HG03108 (cell line): ENCODE measurements around the gene DOP1A.

ENCODE experiments used
- ATAC-seq: cut with Tn5 transposase; IDR thresholded peaks from one replicate; pipeline ENCODE4 v1.9.1; 2021; ENCODE audit warnings: moderate library complexity; ENCODE audit not compliant: unreplicated experiment

The DOP1A gene

GRCh38 chr6:83067448-83068439 lies at the start of gene DOP1A:
TSS of gene DOP1A (plus strand) at chr6:83067671. CDS start at chr6:83096978, 29,307 bp downstream.
- ATAC-seq: peak; percentile 84

- no peak for ATAC-seq
These were observed 47.7 kb upstream of the DOP1A start for GRCh38 chr6:83019741-83020140.

GRCh38 chr6:83031689-83032088 lies 35.8 kb upstream of the DOP1A start:
- no peak for ATAC-seq

- ATAC-seq: no peak
These were observed 29.2 kb upstream of the DOP1A start for GRCh38 chr6:83038246-83038645.

GRCh38 chr6:83042467-83043053 lies 24.9 kb upstream of the DOP1A start:
- no peak for ATAC-seq

- ATAC-seq: no peak
These were observed 23.2 kb upstream of the DOP1A start for GRCh38 chr6:83044091-83044768.

GRCh38 chr6:83047065-83047754 lies 20.3 kb upstream of the DOP1A start:
- no peak for ATAC-seq

- no peak for ATAC-seq
These were observed 15.9 kb upstream of the DOP1A start for GRCh38 chr6:83051377-83052172.

- no peak for ATAC-seq
These were observed 13.8 kb upstream of the DOP1A start for GRCh38 chr6:83053678-83054077.

GRCh38 chr6:83055366-83055964 lies 12.0 kb upstream of the DOP1A start:
- peak; percentile 53 for ATAC-seq

GRCh38 chr6:83057705-83058321 lies 9.7 kb upstream of the DOP1A start:
- peak; percentile 71 for ATAC-seq

- ATAC-seq: no peak
These were observed 6.3 kb upstream of the DOP1A start for GRCh38 chr6:83061190-83061589.

- no peak for ATAC-seq
These were observed 5.2 kb upstream of the DOP1A start for GRCh38 chr6:83062225-83062624.

- ATAC-seq: peak; percentile 57
These were observed 1.8 kb upstream of the DOP1A start, which contains the start of gene UBE3D for GRCh38 chr6:83065511-83066192. TSS of gene UBE3D (minus strand) at chr6:83065841. CDS start at chr6:83065718, 123 bp downstream.

- ATAC-seq: no peak
These were observed 1.1 kb downstream of the DOP1A start for GRCh38 chr6:83068616-83069015.

- ATAC-seq: no peak
These were observed 2.2 kb downstream of the DOP1A start for GRCh38 chr6:83069633-83070032.

GRCh38 chr6:83071023-83071422 lies 3.6 kb downstream of the DOP1A start:
- peak; percentile 41 for ATAC-seq

- no peak for ATAC-seq
These were observed 4.2 kb downstream of the DOP1A start for GRCh38 chr6:83071707-83072106.

GRCh38 chr6:83072726-83073125 lies 5.3 kb downstream of the DOP1A start:
- no peak for ATAC-seq
